ENCODE measurements around the gene TWIST1.

GRCh38 chr7:19090526-19090925, 26.9 kb downstream of the TWIST1 start:
- TF ChIP-seq CTCF (IDR thresholded peaks at IDR 0.05), result no peak
- no peak for TF ChIP-seq POLR2AphosphoS5 (IDR thresholded peaks at IDR 0.05)
- no peak for TF ChIP-seq EP300 (IDR thresholded peaks at IDR 0.05)
- no peak for TF ChIP-seq POLR2A (IDR thresholded peaks at IDR 0.05)

All from gastroesophageal sphincter (tissue), 3 donors.